ENCODE measurements around the gene RNF111.

DNA sequence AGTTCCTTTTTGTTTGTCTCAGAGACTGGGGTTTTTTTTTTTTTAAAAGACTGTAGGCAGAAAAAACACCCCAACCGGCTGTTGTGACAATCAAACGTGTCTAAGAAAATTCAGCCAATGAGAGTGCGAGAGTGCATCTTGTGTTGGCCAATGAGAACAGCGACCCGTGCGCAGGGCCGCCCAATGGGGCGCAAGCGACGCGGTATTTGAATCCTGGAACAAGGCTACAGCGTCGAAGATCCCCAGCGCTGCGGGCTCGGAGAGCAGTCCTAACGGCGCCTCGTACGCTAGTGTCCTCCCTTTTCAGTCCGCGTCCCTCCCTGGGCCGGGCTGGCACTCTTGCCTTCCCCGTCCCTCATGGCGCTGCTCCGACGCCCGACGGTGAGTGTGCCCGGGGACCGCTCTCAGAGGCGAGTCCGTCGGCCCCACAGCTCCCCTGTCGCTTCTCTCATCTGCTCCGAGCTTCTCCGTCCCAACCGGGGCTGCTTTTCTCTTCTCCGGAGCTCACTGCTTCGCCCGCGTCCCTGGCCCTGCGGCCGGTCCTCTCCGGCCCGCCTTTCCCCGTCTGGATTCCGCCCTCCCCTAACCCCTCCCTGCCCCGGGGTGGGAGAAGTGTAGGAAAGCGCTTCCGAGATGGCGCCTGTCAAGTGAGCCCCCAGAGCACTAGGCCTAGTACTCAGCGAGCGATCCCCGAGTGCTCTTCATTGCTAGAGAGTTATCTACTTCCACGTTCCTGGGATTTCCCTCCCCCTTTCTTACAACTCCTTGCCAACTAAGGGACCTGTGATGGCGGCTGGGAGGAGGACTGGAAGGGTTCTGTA, 117.7 kb downstream of the RNF111 start, which contains the start of gene CCNB2:
- TF ChIP-seq, protein P1, sequence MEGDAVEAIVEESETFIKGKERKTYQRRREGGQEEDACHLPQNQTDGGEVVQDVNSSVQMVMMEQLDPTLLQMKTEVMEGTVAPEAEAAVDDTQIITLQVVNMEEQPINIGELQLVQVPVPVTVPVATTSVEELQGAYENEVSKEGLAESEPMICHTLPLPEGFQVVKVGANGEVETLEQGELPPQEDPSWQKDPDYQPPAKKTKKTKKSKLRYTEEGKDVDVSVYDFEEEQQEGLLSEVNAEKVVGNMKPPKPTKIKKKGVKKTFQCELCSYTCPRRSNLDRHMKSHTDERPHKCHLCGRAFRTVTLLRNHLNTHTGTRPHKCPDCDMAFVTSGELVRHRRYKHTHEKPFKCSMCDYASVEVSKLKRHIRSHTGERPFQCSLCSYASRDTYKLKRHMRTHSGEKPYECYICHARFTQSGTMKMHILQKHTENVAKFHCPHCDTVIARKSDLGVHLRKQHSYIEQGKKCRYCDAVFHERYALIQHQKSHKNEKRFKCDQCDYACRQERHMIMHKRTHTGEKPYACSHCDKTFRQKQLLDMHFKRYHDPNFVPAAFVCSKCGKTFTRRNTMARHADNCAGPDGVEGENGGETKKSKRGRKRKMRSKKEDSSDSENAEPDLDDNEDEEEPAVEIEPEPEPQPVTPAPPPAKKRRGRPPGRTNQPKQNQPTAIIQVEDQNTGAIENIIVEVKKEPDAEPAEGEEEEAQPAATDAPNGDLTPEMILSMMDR (IDR thresholded peaks at IDR 0.05) = no peak
- peak; percentile 87 for TF ChIP-seq POLR2AphosphoS5 (IDR thresholded peaks at IDR 0.05)

Measured in prostate gland (tissue), 2 donors.